GM12892 (cell line): ENCODE results near the gene SULT4A1.
"Not testable (repeated sequence)": the region's sequence is repeated elsewhere in the genome, so short reads cannot be mapped to it uniquely, and the experiment has no call there.

ENCODE experiments used
- POLR2A ChIP-seq: IDR thresholded peaks from 2 replicates; pipeline ENCODE4 v1.6.1; 2011; ENCODE audit warnings: low read depth, low read length, control low read depth
- POLR2AphosphoS5 ChIP-seq: IDR thresholded peaks from 2 replicates; pipeline ENCODE4 v1.6.1; 2011; ENCODE audit warnings: low read depth, low read length, control low read depth
- TAF1 ChIP-seq: IDR thresholded peaks from 2 replicates; pipeline ENCODE4 v1.6.1; 2011; ENCODE audit warnings: low read depth, mild to moderate bottlenecking, control low read depth, low read length, borderline replicate concordance

GRCh38 chr22:43903033-43903432, 40.7 kb upstream of the SULT4A1 start:
- not testable (repeated sequence) for TF ChIP-seq POLR2A, POLR2AphosphoS5, TAF1
